ENCODE data around the gene THOC6.

DNA sequence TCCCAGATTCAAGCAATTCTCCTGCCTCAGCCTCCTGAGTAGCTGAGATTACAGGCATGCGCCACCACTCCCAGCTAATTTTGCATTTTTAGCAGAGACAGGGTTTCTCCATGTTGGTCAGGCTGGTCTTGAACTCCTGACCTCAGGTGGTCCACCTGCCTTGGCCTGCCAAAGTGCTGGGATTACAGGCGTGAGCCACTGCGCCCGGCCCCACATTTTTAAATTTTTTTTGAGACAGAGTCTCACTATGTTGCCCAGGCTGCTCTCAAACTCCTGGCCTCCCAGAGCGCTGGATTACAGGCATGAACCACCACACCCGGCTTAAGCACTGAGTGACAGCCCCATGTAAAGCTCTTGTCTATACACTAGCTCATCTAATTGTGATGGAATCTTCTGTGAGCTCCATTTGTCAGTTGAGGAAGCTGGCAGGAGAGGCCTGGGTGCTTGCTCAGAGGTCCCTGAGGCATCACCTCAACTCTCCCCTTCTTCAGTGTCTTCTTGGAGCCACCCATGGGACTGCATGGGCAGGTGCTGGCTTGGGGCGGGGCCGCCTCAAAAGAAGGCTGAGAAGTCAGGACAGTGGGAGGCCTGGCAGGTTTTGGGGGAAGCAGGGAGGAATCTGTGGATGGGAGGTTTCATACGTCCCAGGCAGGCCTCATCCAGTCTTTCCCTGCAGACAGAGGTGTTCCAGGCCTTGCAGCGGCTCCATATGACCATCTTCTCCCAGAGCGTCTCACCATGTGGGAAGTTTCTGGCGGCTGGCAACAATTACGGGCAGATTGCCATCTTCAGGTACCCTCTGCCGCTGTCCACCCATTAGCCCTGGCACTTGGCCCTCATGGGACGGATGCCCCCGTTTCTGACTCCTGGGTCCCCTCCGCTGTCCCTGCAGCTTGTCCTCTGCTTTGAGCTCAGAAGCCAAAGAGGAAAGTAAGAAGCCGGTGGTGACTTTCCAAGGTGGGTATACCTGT lies 1.5 kb downstream of the THOC6 start:
- no peak for TF ChIP-seq EZH2 (IDR thresholded peaks at IDR 0.05; ENCODE audit: borderline replicate concordance)
- no peak for TF ChIP-seq CTCF (IDR thresholded peaks at IDR 0.05; ENCODE audit: poor library complexity)

Data from hepatocyte (in vitro differentiated cells).